H1 (cell line): ENCODE results near the gene TRDMT1. TPM values are rescaled to one million over a fixed set of nuclear protein-coding genes. Genes with fewer than 3 reads are reported as not detected.

Experiments
- CTCF ChIA-PET: fragments of 300-600 bp; sonication (Branson Sonifier 250); formaldehyde crosslinking; loops from one replicate; lab custom pipeline; 2021; ENCODE audit not compliant: partially characterized antibody; lab: Charles Lee
- POLR2A ChIA-PET: fragments of 300-600 bp; sonication (Branson Sonifier 250); formaldehyde crosslinking; loops from one replicate; lab custom pipeline; 2021; ENCODE audit warnings: inconsistent platforms; ENCODE audit not compliant: partially characterized antibody; lab: Charles Lee
- DNase-seq, 2 experiments: peaks; one replicate each; pipeline versions ENCODE4 v3.0.0 to v3.0.0-alpha.2; 2010 to 2022; ENCODE audit warnings: low spot score in 2 of 2, low read depth in 1 of 2, mixed read lengths in 1 of 2
- FAIRE-seq: peaks from 2 replicates; lab custom pipeline; 2011; peaks lifted over from hg19 to GRCh38; lab: Jason Lieb, UNC
- H2AFZ ChIP-seq: 2 replicates; pipeline ENCODE4 v1.8.1; 2012; ENCODE audit warnings: low read length, inconsistent platforms
- H2AK5ac ChIP-seq: 2 replicates; pipeline ENCODE4 v1.6.1; 2013; ENCODE audit warnings: low read depth, low read length
- H2BK120ac ChIP-seq: replicated peaks from 2 replicates; pipeline ENCODE3; 2013; ENCODE audit warnings: low read depth, low read length, inconsistent platforms
- H2BK12ac ChIP-seq: 2 replicates; pipeline ENCODE4 v1.6.1; 2013; ENCODE audit warnings: low read depth, low read length
- H2BK15ac ChIP-seq: 2 replicates; pipeline ENCODE4 v1.6.1; 2013; ENCODE audit warnings: low read length
- H2BK20ac ChIP-seq: 2 replicates; pipeline ENCODE4 v1.6.1; 2013; ENCODE audit warnings: low read length
- H2BK5ac ChIP-seq: 2 replicates; pipeline ENCODE4 v1.6.1; 2013; ENCODE audit warnings: low read depth, low read length
- H3K14ac ChIP-seq: 2 replicates; pipeline ENCODE4 v1.6.1; 2013; ENCODE audit warnings: inconsistent platforms; ENCODE audit not compliant: insufficient read length
- H3K18ac ChIP-seq: 2 replicates; pipeline ENCODE4 v1.6.1; 2013; ENCODE audit warnings: low read length; ENCODE audit errors: extremely low read depth
- H3K23ac ChIP-seq: 2 replicates; pipeline ENCODE4 v1.6.1; 2013; ENCODE audit warnings: inconsistent platforms; ENCODE audit not compliant: insufficient read length
- H3K23me2 ChIP-seq: 2 replicates; pipeline ENCODE4 v1.6.1; 2013; ENCODE audit warnings: low read depth, low read length
- H3K27ac ChIP-seq: 2 replicates; pipeline ENCODE4 v1.6.1; 2011; ENCODE audit warnings: low read depth, low read length, inconsistent platforms
- H3K27me3 ChIP-seq, 4 experiments: replicated peaks in 1 of 4; 1 replicate in 1 of 4; 2 replicates in 3 of 4; pipeline versions ENCODE4 v1.6.1 to v1.8.1; 2011 to 2013; ENCODE audit warnings: low read length in 3 of 4, mild to moderate bottlenecking in 3 of 4, inconsistent platforms in 2 of 4, mixed read lengths in 2 of 4, moderate library complexity in 1 of 4; ENCODE audit not compliant: control insufficient read depth in 3 of 4, insufficient read depth in 3 of 4; ENCODE audit errors: extremely low read depth in 1 of 4
- H3K36me3 ChIP-seq, 4 experiments: 2 replicates each; pipeline versions ENCODE4 v1.6.1 to v1.8.1; 2011 to 2013; ENCODE audit warnings: mild to moderate bottlenecking in 4 of 4, low read length in 3 of 4, moderate library complexity in 2 of 4, control low read depth in 1 of 4, inconsistent platforms in 1 of 4; ENCODE audit not compliant: insufficient read depth in 4 of 4, control insufficient read depth in 2 of 4
- H3K4ac ChIP-seq: replicated peaks from 2 replicates; pipeline ENCODE3; 2013; ENCODE audit warnings: low read length, low read depth, mixed read lengths, inconsistent platforms; ENCODE audit not compliant: insufficient read length
- H3K4me1 ChIP-seq, 4 experiments: replicated peaks in 1 of 4; 1 replicate in 1 of 4; 2 replicates in 3 of 4; pipeline versions ENCODE4 v1.6.1 to v1.8.1; 2011 to 2013; ENCODE audit warnings: low read length in 3 of 4, inconsistent platforms in 2 of 4, mixed read lengths in 1 of 4; ENCODE audit not compliant: insufficient read depth in 4 of 4, control insufficient read depth in 3 of 4
- H3K4me2 ChIP-seq, 2 experiments: 2 replicates each; pipeline versions ENCODE4 v1.6.1 to v1.8.1; 2011 to 2013; ENCODE audit warnings: low read depth in 2 of 2, low read length in 2 of 2, control low read depth in 1 of 2, inconsistent platforms in 1 of 2, mild to moderate bottlenecking in 1 of 2; ENCODE audit not compliant: insufficient read depth in 1 of 2
- H3K4me3 ChIP-seq, 4 experiments: fragments of 200-600, 300-600 bp in 1 of 4; sonication (generic), shearing (Covaris generic), sonication (Bioruptor Twin) in 1 of 4; 2 replicates each; pipeline versions ENCODE4 v1.5.1 to v1.8.1; 2011 to 2016; ENCODE audit warnings: low read length in 4 of 4, low read depth in 3 of 4, control low read depth in 2 of 4, inconsistent platforms in 2 of 4, mild to moderate bottlenecking in 2 of 4, mixed read lengths in 1 of 4, moderate library complexity in 1 of 4; ENCODE audit not compliant: insufficient read depth in 2 of 4; ENCODE audit errors: extremely low read depth in 1 of 4
- H3K56ac ChIP-seq: replicated peaks from 2 replicates; pipeline ENCODE3; 2013; ENCODE audit warnings: low read depth, mild to moderate bottlenecking, mixed read lengths, low read length, inconsistent platforms; ENCODE audit not compliant: insufficient read length
- H3K79me1 ChIP-seq: 2 replicates; pipeline ENCODE4 v1.6.1; 2013; ENCODE audit warnings: low read depth, low read length, control low read depth
- H3K79me2 ChIP-seq, 2 experiments: 2 replicates each; pipeline versions ENCODE4 v1.6.1 to v1.8.1; 2012 to 2013; ENCODE audit warnings: low read length in 2 of 2, mild to moderate bottlenecking in 2 of 2, inconsistent platforms in 1 of 2; ENCODE audit not compliant: insufficient read depth in 2 of 2, control insufficient read depth in 1 of 2
- H3K9ac ChIP-seq, 4 experiments: replicated peaks in 1 of 4; 1 replicate in 1 of 4; 2 replicates in 3 of 4; pipeline versions ENCODE4 v1.6.1 to v1.8.1; 2011 to 2013; ENCODE audit warnings: low read depth in 3 of 4, low read length in 3 of 4, control low read depth in 2 of 4, mild to moderate bottlenecking in 2 of 4, moderate library complexity in 2 of 4, inconsistent platforms in 1 of 4; ENCODE audit errors: extremely low read depth in 1 of 4
- H3K9me3 ChIP-seq, 2 experiments: 2 replicates each; pipeline versions ENCODE4 v1.6.1 to v1.8.1; 2012 to 2013; ENCODE audit warnings: mild to moderate bottlenecking in 2 of 2, moderate library complexity in 2 of 2, control low read depth in 1 of 2, inconsistent platforms in 1 of 2, low read depth in 1 of 2, low read length in 1 of 2, mixed read lengths in 1 of 2; ENCODE audit not compliant: insufficient read depth in 2 of 2
- H4K20me1 ChIP-seq, 2 experiments: replicated peaks in 1 of 2; 2 replicates each; pipeline versions ENCODE3 to v1.8.1; 2011 to 2013; ENCODE audit warnings: inconsistent platforms in 2 of 2, low read length in 2 of 2, mild to moderate bottlenecking in 1 of 2; ENCODE audit not compliant: insufficient read depth in 2 of 2, control insufficient read depth in 1 of 2
- H4K5ac ChIP-seq: 2 replicates; pipeline ENCODE4 v1.6.1; 2013; ENCODE audit warnings: low read length, low read depth, mixed read lengths, inconsistent platforms; ENCODE audit not compliant: insufficient read length
- H4K8ac ChIP-seq: 2 replicates; pipeline ENCODE4 v1.8.0; 2013; ENCODE audit warnings: mild to moderate bottlenecking, moderate library complexity, low read length, inconsistent platforms; ENCODE audit not compliant: insufficient read depth; ENCODE audit errors: extremely low read depth
- H4K91ac ChIP-seq: replicated peaks from 2 replicates; pipeline ENCODE3; 2013; ENCODE audit warnings: low read length, mixed read lengths, inconsistent platforms; ENCODE audit not compliant: insufficient read length
- ATF2 ChIP-seq: IDR thresholded peaks from 2 replicates; pipeline ENCODE4 v1.6.1; 2012; ENCODE audit warnings: low read length, inconsistent platforms
- CBX5 ChIP-seq: fragments of 300-800, 300-1000 bp; sonication (generic); IDR thresholded peaks from 2 replicates; pipeline ENCODE4 v1.7.1; 2016; ENCODE audit warnings: antibody characterized with exemption, low read length, low read depth
- CREB1 ChIP-seq: IDR thresholded peaks from 2 replicates; pipeline ENCODE4 v1.6.1; 2012; ENCODE audit warnings: inconsistent platforms
- EGR1 ChIP-seq: IDR thresholded peaks from 2 replicates; pipeline ENCODE4 v1.6.1; 2011; ENCODE audit warnings: low read depth, low read length, borderline replicate concordance
- FOSL1 ChIP-seq: IDR thresholded peaks from 2 replicates; pipeline ENCODE4 v1.6.1; 2011; ENCODE audit warnings: mild to moderate bottlenecking, low read depth, low read length, moderate library complexity; ENCODE audit not compliant: insufficient read depth
- JUN ChIP-seq: IDR thresholded peaks from 2 replicates; pipeline ENCODE4 v1.6.1; 2011; ENCODE audit warnings: low read depth, mild to moderate bottlenecking, improper control_type of control experiment, low read length
- MAX ChIP-seq: IDR thresholded peaks from 2 replicates; pipeline ENCODE4 v1.6.1; 2012; ENCODE audit warnings: inconsistent platforms
- PHF8 ChIP-seq: fragments of 200-600 bp; sonication (generic); conservative IDR thresholded peaks from 2 replicates; pipeline ENCODE4 v1.7.1; 2012; ENCODE audit warnings: low read depth, mild to moderate bottlenecking, inconsistent platforms, low read length, moderate library complexity
- RXRA ChIP-seq: IDR thresholded peaks from 2 replicates; pipeline ENCODE4 v1.6.1; 2011; ENCODE audit warnings: low read depth, mild to moderate bottlenecking, low read length, moderate library complexity; ENCODE audit not compliant: insufficient read depth
- SIRT6 ChIP-seq: IDR thresholded peaks from one replicate; pipeline ENCODE4 v1.7.1; 2012; ENCODE audit warnings: low read length, inconsistent platforms
- SUZ12 ChIP-seq: fragments of 200-600 bp; sonication (generic); IDR thresholded peaks from 2 replicates; pipeline ENCODE4 v1.6.1; 2012; ENCODE audit warnings: mild to moderate bottlenecking, inconsistent platforms, low read length, moderate library complexity, mixed read lengths
- TAF1 ChIP-seq: IDR thresholded peaks from 2 replicates; pipeline ENCODE4 v1.6.1; 2011; ENCODE audit warnings: mild to moderate bottlenecking, low read depth, low read length
- TAF7 ChIP-seq: optimal IDR thresholded peaks from 2 replicates; pipeline ENCODE3; 2011; ENCODE audit warnings: low read depth, mild to moderate bottlenecking, inconsistent platforms, low read length, moderate library complexity, borderline replicate concordance
- WGBS, 2 experiments: shearing (Covaris generic) in 1 of 2; methylation state at CpG; one replicate each; pipeline versions ENCODE4 v1.1.6 to v1.1.7; 2013 to 2015; ENCODE audit warnings: low lambda C conversion rate in 2 of 2, mixed read lengths in 2 of 2, inconsistent platforms in 1 of 2, low coverage in 1 of 2, missing lambda C conversion rate in 1 of 2; ENCODE audit not compliant: insufficient replicate concordance in 2 of 2, insufficient coverage in 1 of 2, insufficient read length in 1 of 2; ENCODE audit errors: extremely low coverage in 1 of 2, missing lambda C conversion rate in 1 of 2; 5-methylcytosine and 5-hydroxymethylcytosine counted together
- polyA plus RNA-seq, 7 experiments: library from polyadenylated mRNA; depleted of rRNA in 3 of 7; stranded (reverse) in 5 of 7; unstranded in 2 of 7; fragments of >200 nt in 5 of 7; fragments of 200-250 nt in 2 of 7; gene quantifications; 1 replicate in 5 of 7; 2 replicates in 1 of 7; 4 replicates in 1 of 7; pipeline versions ENCODE4 v1.2.1 to v1.2.3, GENCODE V29; 2011 to 2013; ENCODE audit warnings: missing spikeins in 2 of 7, mixed read lengths in 2 of 7
- total RNA-seq: library from RNA; stranded (reverse); fragmentation: NEBNext Ultra II Directional; extraction: Animal tissue kit (Norgen Biotek cat#: 25700); gene quantifications from 2 replicates; pipeline ENCODE4 v1.2.1, GENCODE V29; 2021

TRDMT1 gene
- total and polyA plus RNA-seq, 2 of the 8 experiments (the other 6 are each of a cell fraction or from before 2014, with no cell fraction given), result 7.4 to 21.4 TPM

- Histone ChIP-seq H3K9me3 (no peaks in the 10 kb centered on the region), H3K9ac (no peak overlapping the region), H4K91ac (no peak overlapping the region), H3K27me3 (no peaks in the 10 kb centered on the region), H4K5ac (no peak overlapping the region), H3K4me3 (no peak overlapping the region), H4K8ac (no peak overlapping the region), H2BK12ac (no peak overlapping the region), H2BK120ac (no peak overlapping the region), H3K23ac (no peak overlapping the region), H3K23me2 (no peaks in the 10 kb centered on the region), H2BK15ac (no peak overlapping the region), H3K18ac (no peak overlapping the region), H3K56ac (no peak overlapping the region), H2BK20ac (no peak overlapping the region), H3K14ac (no peak overlapping the region), H4K20me1 (no peaks in the 10 kb centered on the region), H2BK5ac (no peak overlapping the region), H3K79me2 (no peaks in the 10 kb centered on the region), H3K36me3 (no peaks in the 10 kb centered on the region), H3K79me1 (no peaks in the 10 kb centered on the region), H2AK5ac (no peak overlapping the region), H3K4ac (no peak overlapping the region), H2AFZ (no peak overlapping the region), H3K27ac (no peak overlapping the region), H3K4me1 (peaks cover 0 to 9% (median 7%) of the 10 kb centered on the region in 4 experiments; a peak in 4 of 7 replicates), H3K4me2 (no peak overlapping the region)
- POLR2A ChIA-PET, result interaction anchor here (1.0 to 2.9 kb wide), 2 partner anchors 14 kb away, joined by 5 to 10 read pairs; partner anchors contain the start of gene TRDMT1
- FAIRE-seq, result no peak
- DNase-seq, result no peak
- 81% methylated on average over 2 of the region's 2 CpGs; no CpG with 5 or more reads in 1 of the 2 experiments for WGBS, 2 experiments
- CTCF ChIA-PET, result interaction anchor here (0.6 to 1.3 kb wide), 3 partner anchors 9 to 57 kb away, joined by 3 to 4 read pairs (median 3); no protein-coding TSS in a partner anchor
- no peak for TF ChIP-seq CREB1
- no peak for TF ChIP-seq JUN
- TF ChIP-seq TAF7, result no peak
- no peak for TF ChIP-seq MAX
- no peak for TF ChIP-seq SUZ12
- no peak for TF ChIP-seq SIRT6
- no peak for TF ChIP-seq ATF2
- TF ChIP-seq TAF1, result no peak
- no peak for TF ChIP-seq RXRA
- TF ChIP-seq EGR1, result no peak
- no peak for TF ChIP-seq CBX5
- TF ChIP-seq PHF8, result no peak
- TF ChIP-seq FOSL1, result no peak
Measured at GRCh38 chr10:17215782-17216122, 14.3 kb upstream of the TRDMT1 start.
